ENCODE measurements around the gene LCP1.

Gene LCP1

GRCh38 chr13:46126552-46127357 lies 55.2 kb downstream of the LCP1 start:
- DNase-seq (ENCODE audit: low spot score), result peak; percentile 95

- DNase-seq (ENCODE audit: low spot score), result no peak
These were observed 55.9 kb downstream of the LCP1 start for GRCh38 chr13:46126056-46126455.

- DNase-seq (ENCODE audit: low spot score), result no peak
These were observed 56.7 kb downstream of the LCP1 start for GRCh38 chr13:46124967-46125933.

- DNase-seq (ENCODE audit: low spot score), result no peak
These were observed 57.4 kb downstream of the LCP1 start for GRCh38 chr13:46124531-46124966.

GRCh38 chr13:46122304-46122703 lies 59.7 kb downstream of the LCP1 start:
- DNase-seq (ENCODE audit: low spot score), result no peak

GRCh38 chr13:46121597-46122163 lies 60.3 kb downstream of the LCP1 start:
- DNase-seq (ENCODE audit: low spot score), result no peak

GRCh38 chr13:46121033-46121432 lies 60.9 kb downstream of the LCP1 start:
- no peak for DNase-seq (ENCODE audit: low spot score)

GRCh38 chr13:46119883-46120614 lies 61.9 kb downstream of the LCP1 start:
- DNase-seq (ENCODE audit: low spot score), result no peak

GRCh38 chr13:46116653-46117502 lies 65.1 kb downstream of the LCP1 start:
- DNase-seq (ENCODE audit: low spot score), result no peak

GRCh38 chr13:46114613-46115012 lies 67.4 kb downstream of the LCP1 start:
- no peak for DNase-seq (ENCODE audit: low spot score)

GRCh38 chr13:46113596-46113995 lies 68.4 kb downstream of the LCP1 start:
- DNase-seq (ENCODE audit: low spot score), result no peak

- DNase-seq (ENCODE audit: low spot score), result no peak
These were observed 70.8 kb downstream of the LCP1 start for GRCh38 chr13:46111151-46111550.

GRCh38 chr13:46109451-46109850 lies 72.5 kb downstream of the LCP1 start:
- no peak for DNase-seq (ENCODE audit: low spot score)

- no peak for DNase-seq (ENCODE audit: low spot score)
These were observed 75.1 kb downstream of the LCP1 start for GRCh38 chr13:46106839-46107371.

GRCh38 chr13:46104868-46105267 lies 77.1 kb downstream of the LCP1 start, which contains the start of gene CPB2:
TSS of gene CPB2 (minus strand) at chr13:46105033. CDS start at chr13:46105009, 24 bp downstream.
- no peak for DNase-seq (ENCODE audit: low spot score)

GRCh38 chr13:46103037-46103436 lies 78.9 kb downstream of the LCP1 start:
- no peak for DNase-seq (ENCODE audit: low spot score)

GRCh38 chr13:46102255-46102605 lies 79.7 kb downstream of the LCP1 start:
- no peak for DNase-seq (ENCODE audit: low spot score)

GRCh38 chr13:46101484-46102254 lies 80.3 kb downstream of the LCP1 start:
- no peak for DNase-seq (ENCODE audit: low spot score)

GRCh38 chr13:46101002-46101401 lies 81.0 kb downstream of the LCP1 start:
- DNase-seq (ENCODE audit: low spot score), result no peak

Measured in pons (tissue), 1 donor.